ENCODE measurements around the gene UBE3B.

UBE3B gene

GRCh38 chr12:109440851-109441490 is 36.5 kb upstream of the UBE3B start:
- TF ChIP-seq, protein P1, sequence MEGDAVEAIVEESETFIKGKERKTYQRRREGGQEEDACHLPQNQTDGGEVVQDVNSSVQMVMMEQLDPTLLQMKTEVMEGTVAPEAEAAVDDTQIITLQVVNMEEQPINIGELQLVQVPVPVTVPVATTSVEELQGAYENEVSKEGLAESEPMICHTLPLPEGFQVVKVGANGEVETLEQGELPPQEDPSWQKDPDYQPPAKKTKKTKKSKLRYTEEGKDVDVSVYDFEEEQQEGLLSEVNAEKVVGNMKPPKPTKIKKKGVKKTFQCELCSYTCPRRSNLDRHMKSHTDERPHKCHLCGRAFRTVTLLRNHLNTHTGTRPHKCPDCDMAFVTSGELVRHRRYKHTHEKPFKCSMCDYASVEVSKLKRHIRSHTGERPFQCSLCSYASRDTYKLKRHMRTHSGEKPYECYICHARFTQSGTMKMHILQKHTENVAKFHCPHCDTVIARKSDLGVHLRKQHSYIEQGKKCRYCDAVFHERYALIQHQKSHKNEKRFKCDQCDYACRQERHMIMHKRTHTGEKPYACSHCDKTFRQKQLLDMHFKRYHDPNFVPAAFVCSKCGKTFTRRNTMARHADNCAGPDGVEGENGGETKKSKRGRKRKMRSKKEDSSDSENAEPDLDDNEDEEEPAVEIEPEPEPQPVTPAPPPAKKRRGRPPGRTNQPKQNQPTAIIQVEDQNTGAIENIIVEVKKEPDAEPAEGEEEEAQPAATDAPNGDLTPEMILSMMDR (IDR thresholded peaks at IDR 0.05; ENCODE audit: insufficient read depth, low read length) = no peak
- TF ChIP-seq REST (IDR thresholded peaks at IDR 0.05; ENCODE audit: insufficient replicate concordance, low read depth) (no peak), POLR2AphosphoS5 (IDR thresholded peaks at IDR 0.05; ENCODE audit: low read depth) (no peak), GABPA (IDR thresholded peaks at IDR 0.05; ENCODE audit: low read depth) (no peak), SPI1 (IDR thresholded peaks at IDR 0.05; ENCODE audit: borderline replicate concordance, low read depth) (no peak)
- no peak overlapping the region for H3K4me3 ChIP-seq (replicated peaks; ENCODE audit: insufficient read depth, low read length)
- DNase-seq (ENCODE audit: low read depth in 1 of 2, low spot score in 1 of 2) = no peak
- no peaks in the 10 kb centered on the region for H3K27me3 ChIP-seq (ENCODE audit: insufficient read depth, poor library complexity, severe bottlenecking)
- H3K27ac ChIP-seq (replicated peaks) = no peak overlapping the region

DNA sequence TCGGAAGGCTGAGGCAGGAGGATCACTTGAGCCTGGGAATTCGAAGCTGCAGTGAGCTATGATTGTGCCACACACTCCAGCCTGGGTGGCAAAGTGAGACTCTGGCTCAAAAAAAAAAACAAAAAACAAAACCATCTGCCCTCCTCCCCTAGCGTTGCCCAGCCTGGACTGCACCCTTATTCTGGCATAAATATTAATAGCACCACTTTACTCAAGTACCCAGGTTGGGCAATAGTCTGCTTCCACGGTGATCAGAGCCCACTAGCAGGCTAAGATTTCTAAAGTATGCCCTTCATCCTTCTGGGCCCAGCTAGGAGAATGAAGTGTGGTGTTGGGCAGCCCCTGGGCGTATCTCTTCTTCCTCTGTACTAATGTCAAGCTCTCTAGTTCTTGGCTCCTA is 33.6 kb upstream of the UBE3B start:
- H3K27me3 ChIP-seq (ENCODE audit: insufficient read depth, poor library complexity, severe bottlenecking) = no peaks in the 10 kb centered on the region
- no peak for DNase-seq (ENCODE audit: low read depth in 1 of 2, low spot score in 1 of 2)
- H3K27ac ChIP-seq (replicated peaks) = no peak overlapping the region
- TF ChIP-seq REST (IDR thresholded peaks at IDR 0.05; ENCODE audit: insufficient replicate concordance, low read depth) (no peak), POLR2AphosphoS5 (IDR thresholded peaks at IDR 0.05; ENCODE audit: low read depth) (no peak), GABPA (IDR thresholded peaks at IDR 0.05; ENCODE audit: low read depth) (no peak), SPI1 (IDR thresholded peaks at IDR 0.05; ENCODE audit: borderline replicate concordance, low read depth) (no peak)
- TF ChIP-seq, protein P1 (IDR thresholded peaks at IDR 0.05; ENCODE audit: insufficient read depth, low read length) = no peak
- no peak overlapping the region for H3K4me3 ChIP-seq (replicated peaks; ENCODE audit: insufficient read depth, low read length)

- no peak for DNase-seq (ENCODE audit: low read depth in 1 of 2, low spot score in 1 of 2)
- Histone ChIP-seq H3K27me3 (ENCODE audit: insufficient read depth, poor library complexity, severe bottlenecking) (no peaks in the 10 kb centered on the region), H3K4me3 (replicated peaks; ENCODE audit: insufficient read depth, low read length) (no peak overlapping the region), H3K27ac (replicated peaks) (no peak overlapping the region)
- TF ChIP-seq POLR2AphosphoS5 (IDR thresholded peaks at IDR 0.05; ENCODE audit: low read depth) = no peak
- TF ChIP-seq REST (IDR thresholded peaks at IDR 0.05; ENCODE audit: insufficient replicate concordance, low read depth) = no peak
- TF ChIP-seq, protein P1 (IDR thresholded peaks at IDR 0.05; ENCODE audit: insufficient read depth, low read length) = no peak
- no peak for TF ChIP-seq SPI1 (IDR thresholded peaks at IDR 0.05; ENCODE audit: borderline replicate concordance, low read depth)
- TF ChIP-seq GABPA (IDR thresholded peaks at IDR 0.05; ENCODE audit: low read depth) = no peak
Measured at GRCh38 chr12:109444259-109444658, 33.2 kb upstream of the UBE3B start.
